HEK293T (cell line): ENCODE data around the gene MTOR.

Experiments
- ELF4 ChIP-seq: fragments of 450-650 bp; IDR thresholded peaks from 2 replicates; pipeline ENCODE4 v1.6.1; 2017; ENCODE audit warnings: antibody characterized with exemption
- FOXM1 ChIP-seq: fragments of 450-650 bp; IDR thresholded peaks from 2 replicates; pipeline ENCODE4 v1.6.1; 2017; ENCODE audit warnings: mild to moderate bottlenecking, borderline replicate concordance
- HDGF ChIP-seq: fragments of 450-650 bp; IDR thresholded peaks from 2 replicates; pipeline ENCODE4 v1.6.1; 2017; ENCODE audit warnings: antibody characterized with exemption, borderline replicate concordance
- SP1 ChIP-seq: fragments of 450-650 bp; IDR thresholded peaks from 2 replicates; pipeline ENCODE4 v1.6.1; 2017
- SUZ12 ChIP-seq: fragments of 450-650 bp; IDR thresholded peaks from 2 replicates; pipeline ENCODE4 v1.6.1; 2016; ENCODE audit warnings: mild to moderate bottlenecking
- TARDBP ChIP-seq: fragments of 450-650 bp; IDR thresholded peaks from 2 replicates; pipeline ENCODE4 v1.6.1; 2016

- TF ChIP-seq FOXM1 (no peak), HDGF (no peak), SP1 (no peak), SUZ12 (no peak), TARDBP (no peak), ELF4 (no peak)
Observed at GRCh38 chr1:11211461-11211860, 50.9 kb downstream of the MTOR start.
